A549 (cell line): ENCODE data around the gene COL1A1. TPM values are rescaled to one million over a fixed set of nuclear protein-coding genes. Genes with fewer than 3 reads are reported as not detected.
A peak's percentile ranks its signal among the peaks of the same experiment; 100 is the strongest.

Experiments
- ATOH8 ChIP-seq: fragments of 250-450 bp; sonication (Bioruptor Pico); IDR thresholded peaks from 2 replicates; pipeline ENCODE4 v1.5.0; 2020; ENCODE audit warnings: low read depth, mild to moderate bottlenecking, moderate library complexity
- BHLHE40 ChIP-seq: IDR thresholded peaks from 2 replicates; pipeline ENCODE4 v1.6.1; 2012; ENCODE audit warnings: low read depth, low read length, inconsistent platforms
- CBX2 ChIP-seq: fragments of 200-600 bp; sonication (generic); IDR thresholded peaks from 2 replicates; pipeline ENCODE4 v1.6.1; 2016; ENCODE audit warnings: low read depth, mild to moderate bottlenecking, borderline replicate concordance
- CEBPB ChIP-seq, 2 experiments: fragments of >200 bp in 1 of 2; sonication (Bioruptor Twin) in 1 of 2; formaldehyde crosslinking in 1 of 2; IDR thresholded peaks; 2 replicates each; pipeline ENCODE4 v1.6.1; 2012 to 2016
- CTCF ChIP-seq: fragments of >200 bp; sonication (Bioruptor Twin); formaldehyde crosslinking; IDR thresholded peaks from 3 replicates; pipeline ENCODE4 v1.5.1; 2016
- E2F6 ChIP-seq: IDR thresholded peaks from 2 replicates; pipeline ENCODE4 v1.6.1; 2012; ENCODE audit warnings: low read depth, borderline replicate concordance
- EHF ChIP-seq: fragments of 250-450 bp; sonication (Bioruptor Pico); IDR thresholded peaks from 2 replicates; pipeline ENCODE4 v1.5.0; 2020; ENCODE audit warnings: mild to moderate bottlenecking
- ELK1 ChIP-seq: fragments of 150-350 bp; IDR thresholded peaks from 2 replicates; pipeline ENCODE4 v1.6.1; 2014; ENCODE audit warnings: low read depth, mild to moderate bottlenecking, low read length
- ESRRA ChIP-seq: fragments of 150-350 bp; IDR thresholded peaks from 2 replicates; pipeline ENCODE4 v1.6.1; 2014; ENCODE audit warnings: mild to moderate bottlenecking, low read length, borderline replicate concordance
- FOSB ChIP-seq: fragments of 250-450 bp; sonication (Bioruptor Pico); IDR thresholded peaks from 2 replicates; pipeline ENCODE4 v1.5.0; 2020; ENCODE audit warnings: mild to moderate bottlenecking, moderate library complexity
- FOXS1 ChIP-seq: fragments of 250-450 bp; sonication (Bioruptor Pico); IDR thresholded peaks from 2 replicates; pipeline ENCODE4 v1.5.0; 2020; ENCODE audit warnings: mild to moderate bottlenecking, moderate library complexity
- GATA3 ChIP-seq: IDR thresholded peaks from 2 replicates; pipeline ENCODE4 v1.6.1; 2012; ENCODE audit warnings: borderline replicate concordance
- HDAC2 ChIP-seq: fragments of 200-600 bp; sonication (generic); IDR thresholded peaks from 2 replicates; pipeline ENCODE4 v1.6.1; 2016
- HEYL ChIP-seq: fragments of 250-450 bp; sonication (Bioruptor Pico); IDR thresholded peaks from 2 replicates; pipeline ENCODE4 v1.8.0; 2021; ENCODE audit warnings: mild to moderate bottlenecking, moderate library complexity
- HOXA7 ChIP-seq: fragments of 250-450 bp; sonication (Bioruptor Pico); IDR thresholded peaks from 2 replicates; pipeline ENCODE4 v1.5.0; 2020; ENCODE audit warnings: mild to moderate bottlenecking, moderate library complexity
- HOXB13 ChIP-seq: fragments of 250-450 bp; sonication (Bioruptor Pico); IDR thresholded peaks from 2 replicates; pipeline ENCODE4 v1.5.0; 2020; ENCODE audit warnings: low read depth, mild to moderate bottlenecking, moderate library complexity
- HOXB5 ChIP-seq: fragments of 250-450 bp; sonication (Bioruptor Pico); IDR thresholded peaks from 2 replicates; pipeline ENCODE4 v1.5.0; 2020; ENCODE audit warnings: mild to moderate bottlenecking, moderate library complexity
- JUN ChIP-seq, 2 experiments: fragments of >200 bp; sonication (Bioruptor Twin); formaldehyde crosslinking; IDR thresholded peaks; 2 replicates in 1 of 2; 3 replicates in 1 of 2; pipeline ENCODE4 v1.6.1; 2016 to 2017
- JUNB ChIP-seq: fragments of >200 bp; sonication (Bioruptor Twin); formaldehyde crosslinking; IDR thresholded peaks from 2 replicates; pipeline ENCODE4 v1.6.1; 2016
- KDM1A ChIP-seq: fragments of 200-600 bp; sonication (generic); IDR thresholded peaks from 2 replicates; pipeline ENCODE4 v1.6.1; 2016; ENCODE audit warnings: low read depth, mild to moderate bottlenecking
- MAFK ChIP-seq: fragments of 450-650 bp; IDR thresholded peaks from 2 replicates; pipeline ENCODE4 v1.6.1; 2014; ENCODE audit not compliant: partially characterized antibody
- MAX ChIP-seq: IDR thresholded peaks from 2 replicates; pipeline ENCODE4 v1.6.1; 2012
- NFE2L2 ChIP-seq: fragments of 150-350 bp; conservative IDR thresholded peaks from 2 replicates; pipeline ENCODE4 v1.6.1; 2014; ENCODE audit warnings: low read length
- NPAS2 ChIP-seq: fragments of 250-450 bp; sonication (Bioruptor Pico); IDR thresholded peaks from 2 replicates; pipeline ENCODE4 v1.8.0; 2022; ENCODE audit warnings: mild to moderate bottlenecking, moderate library complexity, borderline replicate concordance
- NR3C1 ChIP-seq: fragments of >200 bp; sonication (Bioruptor Twin); formaldehyde crosslinking; IDR thresholded peaks from 3 replicates; pipeline ENCODE4 v1.6.1; 2017
- PBX3 ChIP-seq: IDR thresholded peaks from 2 replicates; pipeline ENCODE4 v1.6.1; 2012
- POLR2A ChIP-seq: IDR thresholded peaks from 2 replicates; pipeline ENCODE4 v1.6.1; 2012; ENCODE audit warnings: mild to moderate bottlenecking, low read length
- POLR2AphosphoS2 ChIP-seq: conservative IDR thresholded peaks from 2 replicates; pipeline ENCODE4 v1.6.1; 2012; ENCODE audit warnings: low read length, improper control_type of control experiment, inconsistent platforms
- RAD21 ChIP-seq, 2 experiments: fragments of >200 bp in 1 of 2; sonication (Bioruptor Twin) in 1 of 2; formaldehyde crosslinking in 1 of 2; IDR thresholded peaks in 1 of 2; conservative IDR thresholded peaks in 1 of 2; 2 replicates in 1 of 2; 3 replicates in 1 of 2; pipeline ENCODE4 v1.6.1; 2012 to 2018; ENCODE audit warnings: inconsistent platforms in 1 of 2
- RNF2 ChIP-seq: fragments of 200-600 bp; sonication (generic); IDR thresholded peaks from 2 replicates; pipeline ENCODE4 v1.6.1; 2016; ENCODE audit warnings: low read depth, mild to moderate bottlenecking, antibody characterized with exemption, moderate library complexity, borderline replicate concordance
- ZC3H11A ChIP-seq: fragments of 450-650 bp; IDR thresholded peaks from 2 replicates; pipeline ENCODE4 v1.6.1; 2014; ENCODE audit warnings: antibody characterized with exemption, mild to moderate bottlenecking
- ZFP36 ChIP-seq: fragments of 450-650 bp; IDR thresholded peaks from 2 replicates; pipeline ENCODE4 v1.6.1; 2014; ENCODE audit warnings: borderline replicate concordance; ENCODE audit not compliant: partially characterized antibody
- ZSCAN20 ChIP-seq: fragments of 250-450 bp; sonication (Bioruptor Pico); IDR thresholded peaks from 2 replicates; pipeline ENCODE4 v1.8.0; 2022; ENCODE audit warnings: mild to moderate bottlenecking, moderate library complexity
- polyA plus RNA-seq, 4 experiments: library from polyadenylated mRNA; depleted of rRNA in 3 of 4; stranded (reverse); fragments of >200 nt; fragmentation: RNase III in 1 of 4; extraction: RNeasy Plus Mini Kit Qiagen cat#74134 plus additional on column Dnase treatment in 1 of 4; gene quantifications; 2 replicates in 3 of 4; 3 replicates in 1 of 4; pipeline ENCODE4 v1.2.3, GENCODE V29; 2011 to 2017

COL1A1 gene
- polyA plus RNA-seq, 2 of the 4 experiments (the other 2 are of a cell fraction), result 4.4 to 34.3 TPM

GRCh38 chr17:50151041-50151936 is 50.1 kb downstream of the COL1A1 start (continued):
- TF ChIP-seq CTCF (peak; percentile 36; the same call in 1 of the 3 replicates), ESRRA (0 out of 2 replicates have a peak, but pooled peaks have one; percentile 31), MAFK (no peak), GATA3 (peak; percentile 57; the same call in 1 of the 2 replicates), POLR2AphosphoS2 (no peak), HOXB5 (no peak), HDAC2 (peak; percentile 93), KDM1A (peak; percentile 99), JUNB (no peak), POLR2A (peak; percentile 73), CBX2 (no peak), NPAS2 (no peak), FOXS1 (CRISPR knock-in tag) (no peak), EHF (no peak), MAX (peak; percentile 58), NFE2L2 (no peak), PBX3 (peak; percentile 20; the same call in 1 of the 2 replicates), ELK1 (no peak), E2F6 (peak; percentile 67), JUN (IDR thresholded peaks at IDR 0.05) (peak; percentile 70 to 79), ATOH8 (CRISPR knock-in tag) (no peak), ZC3H11A (no peak), RAD21 (conservative IDR thresholded peaks at IDR 0.05 in 1 of 2, IDR thresholded peaks at IDR 0.05 in 1 of 2) (no peak; a peak in 1 of 5 replicates), RNF2 (no peak), HOXA7 (CRISPR knock-in tag) (no peak), ZFP36 (no peak), HEYL (CRISPR knock-in tag) (no peak), ZSCAN20 (CRISPR knock-in tag) (no peak), CEBPB (IDR thresholded peaks at IDR 0.05) (no peak; a peak in 1 of 4 replicates), FOSB (no peak), HOXB13 (CRISPR knock-in tag) (no peak), NR3C1 (no peak), BHLHE40 (no peak)
- TF ChIP-seq, all 56 proteins: peak for 14
